ENCODE data around the gene MAP3K9.

GRCh38 chr14:70794294-70794693, 15.0 kb downstream of the MAP3K9 start:
- TF ChIP-seq CTCF (IDR thresholded peaks at IDR 0.05) (no peak), ZNF121 (CRISPR knock-in tag; IDR thresholded peaks at IDR 0.05) (no peak), IRF2 (CRISPR knock-in tag; IDR thresholded peaks at IDR 0.05; ENCODE audit: borderline replicate concordance, low read depth) (no peak), NFATC4 (CRISPR knock-in tag; IDR thresholded peaks at IDR 0.05) (no peak), ELF4 (CRISPR knock-in tag; IDR thresholded peaks at IDR 0.05; ENCODE audit: low read depth) (no peak), JUN (CRISPR knock-in tag; IDR thresholded peaks at IDR 0.05) (no peak), AR (CRISPR knock-in tag; IDR thresholded peaks at IDR 0.05) (no peak)

Data from WTC11 (cell line).